ENCODE results near the gene CRYBG2. TPM values are rescaled to one million over a fixed set of nuclear protein-coding genes. Genes with fewer than 3 reads are reported as not detected.
"Not testable (repeated sequence)": the region's sequence is repeated elsewhere in the genome, so short reads cannot be mapped to it uniquely, and the experiment has no call there.

The CRYBG2 gene
- total RNA-seq, 2 experiments from 2014 or later = 4.9 to 5.1 TPM

DNA sequence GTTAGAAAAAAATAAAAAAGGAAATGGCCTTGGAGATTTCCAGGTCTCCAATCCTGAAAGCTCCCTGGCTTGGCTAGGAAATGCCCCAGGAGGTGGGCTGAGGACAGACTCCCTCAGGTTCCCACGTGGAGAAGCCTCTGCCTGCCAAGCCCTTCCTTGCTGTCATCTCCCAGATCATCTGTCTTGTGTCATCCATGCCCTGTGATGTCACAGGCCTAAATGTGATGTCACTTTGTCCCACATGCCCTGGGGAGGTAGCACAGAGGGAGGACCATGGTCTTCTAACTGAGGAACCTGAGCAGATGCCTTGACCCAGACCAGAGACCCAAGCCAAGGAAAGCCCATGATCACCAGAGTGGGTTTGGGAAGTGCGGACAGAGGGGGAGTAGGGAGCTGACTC lies 20.4 kb upstream of the CRYBG2 start:
- not testable (repeated sequence) for H3K36me3 Mint-ChIP-seq, H3K9me3 Mint-ChIP-seq, H3K27me3 Mint-ChIP-seq, H3K4me3 Mint-ChIP-seq, DNase-seq
- H3K27ac Mint-ChIP-seq = peak overlapping the region; percentile 84
- peaks cover 76% of the 10 kb centered on the region for H3K4me1 Mint-ChIP-seq

GRCh38 chr1:26373789-26374188 lies 19.9 kb upstream of the CRYBG2 start:
- Mint-ChIP-seq H3K36me3 (peaks cover 9% of the 10 kb centered on the region), H3K27ac (peak overlapping the region; percentile 84), H3K27me3 (no peaks in the 10 kb centered on the region), H3K9me3 (peaks cover 7% of the 10 kb centered on the region), H3K4me3 (peak overlapping the region; percentile 9), H3K4me1 (peaks cover 72% of the 10 kb centered on the region)
- DNase-seq = no peak

DNA sequence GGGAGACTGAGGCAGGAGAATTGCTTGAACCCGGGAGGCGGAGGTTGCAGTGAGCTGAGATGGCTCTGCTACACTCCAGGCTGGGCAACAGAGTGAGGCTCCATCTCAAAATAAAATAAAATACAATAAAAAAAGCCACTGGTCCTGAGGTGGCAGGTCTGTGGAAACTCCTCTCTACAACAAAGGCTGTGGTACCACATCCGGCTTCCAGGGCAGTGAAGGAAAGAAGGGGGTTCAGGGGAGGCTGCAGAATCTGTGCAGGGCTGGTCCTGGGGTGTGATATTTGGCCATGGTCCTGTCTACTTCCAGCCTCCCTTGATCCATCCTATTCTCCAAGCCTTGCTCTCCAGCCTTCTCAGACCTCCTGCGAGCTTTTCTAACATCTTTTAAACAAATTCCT lies 19.4 kb upstream of the CRYBG2 start:
- Mint-ChIP-seq H3K9me3 (peaks cover 5% of the 10 kb centered on the region), H3K4me1 (peaks cover 67% of the 10 kb centered on the region), H3K4me3 (peak overlapping the region; percentile 9), H3K27me3 (no peaks in the 10 kb centered on the region), H3K27ac (peak overlapping the region; percentile 84), H3K36me3 (peaks cover 5% of the 10 kb centered on the region)
- peak; percentile 51 for DNase-seq

DNA sequence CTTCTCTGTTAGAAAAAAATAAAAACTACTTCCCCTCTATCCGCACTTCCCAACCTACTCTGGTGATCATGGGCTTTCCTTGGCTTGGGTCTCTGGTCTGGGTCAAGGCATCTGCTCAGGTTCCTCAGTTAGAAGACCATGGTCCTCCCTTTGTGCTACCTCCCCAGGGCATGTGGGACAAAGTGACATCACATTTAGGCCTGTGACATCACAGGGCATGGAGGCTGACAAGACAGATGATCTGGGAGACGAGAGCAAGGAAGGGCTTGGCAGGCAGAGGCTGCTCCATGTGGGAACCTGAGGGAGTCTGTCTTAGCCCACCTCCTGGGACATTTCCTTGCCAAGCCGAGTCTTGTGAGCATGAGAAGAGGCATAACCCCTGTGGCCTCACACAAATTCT lies 18.7 kb upstream of the CRYBG2 start, which contains the start of gene ZNF683:
Gene ZNF683 (minus strand): TSS at position 140 of the 400 bp plus-strand sequence. CDS start 4,179 bp downstream, outside the sequence.
- not testable (repeated sequence) for H3K9me3 Mint-ChIP-seq, H3K27me3 Mint-ChIP-seq
- H3K27ac Mint-ChIP-seq = peak within 1 kb of the TSS; percentile 84

DNA sequence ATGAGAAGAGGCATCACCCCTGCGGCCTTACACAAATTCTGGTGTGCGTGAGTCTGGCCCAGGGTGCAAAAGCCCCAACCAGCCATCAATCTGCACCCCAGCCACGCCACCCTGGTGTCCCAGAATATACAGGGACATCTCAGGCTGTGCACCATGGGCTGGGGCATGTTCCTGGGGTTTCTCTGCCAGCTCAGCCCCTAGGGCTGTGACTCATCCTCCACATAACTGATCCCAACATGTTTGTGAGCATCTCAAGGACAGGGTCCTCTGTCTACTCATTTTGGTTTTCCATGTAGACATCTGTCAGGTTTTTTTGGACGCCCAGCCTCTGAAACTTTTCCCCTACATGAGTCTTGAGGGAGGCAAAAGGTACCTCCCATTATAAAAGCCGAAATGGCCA lies 18.1 kb upstream of the CRYBG2 start:
- Mint-ChIP-seq H3K4me1 (peaks cover 57% of the 10 kb centered on the region), H3K9me3 (peaks cover 5% of the 10 kb centered on the region), H3K27ac (no peak overlapping the region), H3K4me3 (no peak overlapping the region), H3K27me3 (no peaks in the 10 kb centered on the region), H3K36me3 (peaks cover 5% of the 10 kb centered on the region)
- DNase-seq = no peak

More for the DNA sequence above, 18.7 kb upstream of the CRYBG2 start, which contains the start of gene ZNF683:
- Mint-ChIP-seq H3K4me1 (peaks cover 61% of the 10 kb centered on the region), H3K4me3 (peak within 1 kb of the TSS; percentile 9)
- H3K36me3 Mint-ChIP-seq, DNase-seq: not testable (repeated sequence)

DNA sequence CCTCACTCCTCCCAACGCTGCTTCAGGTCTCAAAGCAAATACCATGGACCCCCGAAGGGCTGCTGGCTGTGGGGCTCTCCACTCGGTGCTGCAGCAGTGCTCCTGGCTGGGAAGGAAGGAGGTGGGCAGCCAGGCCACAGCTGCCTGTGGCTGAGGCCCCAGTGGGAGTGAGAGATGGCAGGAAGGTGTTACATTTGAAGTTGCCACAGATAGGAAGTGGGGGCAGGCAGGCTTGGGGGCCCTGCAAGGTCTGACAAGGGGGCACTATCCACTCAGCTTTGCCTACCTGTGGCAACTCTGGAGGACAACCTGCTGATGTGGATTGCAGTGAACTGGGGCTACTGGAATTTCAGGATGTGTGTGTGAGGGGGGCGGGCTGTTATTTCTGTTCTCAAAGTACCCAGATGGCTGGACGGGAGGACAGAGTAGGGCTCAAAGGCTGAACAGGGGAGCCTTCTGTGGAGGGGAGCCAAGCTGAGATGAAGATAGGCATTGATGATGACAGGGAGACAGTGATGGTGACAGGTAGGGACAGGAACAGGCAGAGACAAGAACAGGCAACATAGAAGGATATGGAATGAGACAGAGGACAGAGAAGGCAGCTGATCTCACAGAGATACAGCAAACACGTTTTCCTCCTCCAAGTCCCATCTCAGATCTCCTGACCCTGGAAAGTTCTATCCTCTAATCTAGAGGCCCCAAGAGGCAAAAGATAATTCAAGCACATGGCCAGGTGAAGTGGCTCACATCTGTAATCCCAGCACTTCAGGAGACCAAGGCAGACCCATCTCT lies 16.9 kb upstream of the CRYBG2 start:
- DNase-seq = no peak
- Mint-ChIP-seq H3K27ac (peak overlapping the region; percentile 34), H3K4me1 (peaks cover 48% of the 10 kb centered on the region), H3K4me3 (no peak overlapping the region), H3K27me3 (no peaks in the 10 kb centered on the region), H3K36me3 (peaks cover 5% of the 10 kb centered on the region), H3K9me3 (peaks cover 5% of the 10 kb centered on the region)

DNA sequence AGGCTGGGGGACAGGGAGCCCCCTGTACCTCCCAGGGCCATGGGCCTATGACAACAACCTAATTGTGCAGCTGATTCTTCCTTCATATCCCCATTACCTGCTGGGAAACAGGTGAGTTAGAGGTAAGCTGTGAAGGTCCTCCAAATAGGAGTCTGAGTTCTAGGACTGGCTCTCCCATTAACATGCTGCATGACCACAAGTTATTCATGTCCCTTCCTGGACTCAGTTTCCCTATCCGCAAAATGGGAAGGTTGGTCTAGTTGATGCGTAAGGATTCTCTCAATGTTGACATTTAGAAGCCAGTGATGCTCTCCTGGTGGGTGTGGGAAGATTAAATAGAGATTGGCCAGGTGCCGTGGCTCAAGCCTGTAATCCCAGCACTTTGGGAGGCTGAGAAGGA lies 14.6 kb upstream of the CRYBG2 start:
- peaks cover 38% of the 10 kb centered on the region for H3K4me1 Mint-ChIP-seq
- no peaks in the 10 kb centered on the region for H3K27me3 Mint-ChIP-seq
- H3K36me3 Mint-ChIP-seq = peaks cover 5% of the 10 kb centered on the region
- H3K4me3 Mint-ChIP-seq = no peak overlapping the region
- no peak overlapping the region for H3K27ac Mint-ChIP-seq
- no peak for DNase-seq
- H3K9me3 Mint-ChIP-seq = peaks cover 5% of the 10 kb centered on the region

GRCh38 chr1:26368006-26368405 lies 14.1 kb upstream of the CRYBG2 start:
- Mint-ChIP-seq H3K36me3 (peaks cover 5% of the 10 kb centered on the region), H3K4me3 (no peak overlapping the region), H3K4me1 (peaks cover 36% of the 10 kb centered on the region), H3K27ac (no peak overlapping the region), H3K9me3 (peaks cover 5% of the 10 kb centered on the region), H3K27me3 (no peaks in the 10 kb centered on the region)
- no peak for DNase-seq

DNA sequence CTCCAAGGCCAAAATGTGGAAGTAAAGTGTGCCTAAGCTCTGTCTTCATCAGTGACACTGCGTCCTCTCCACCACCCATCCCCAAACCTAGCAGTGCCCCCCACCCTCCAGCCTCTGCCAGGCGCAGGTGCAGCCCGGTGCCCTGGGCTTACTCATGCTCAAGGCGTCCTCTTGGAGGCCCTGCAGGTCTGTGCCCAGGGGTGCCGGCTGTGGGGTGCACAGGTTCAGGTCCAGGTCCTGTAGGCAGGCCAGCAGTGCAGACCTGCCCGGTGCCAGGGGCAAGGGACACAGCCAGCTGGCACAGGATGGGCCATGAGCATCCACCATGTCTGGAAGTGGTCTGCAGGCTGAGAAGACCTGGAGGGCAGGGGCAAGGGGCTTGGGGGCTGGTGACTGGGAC lies 13.5 kb upstream of the CRYBG2 start:
- H3K4me1 Mint-ChIP-seq = peaks cover 30% of the 10 kb centered on the region
- no peaks in the 10 kb centered on the region for H3K27me3 Mint-ChIP-seq
- no peak overlapping the region for H3K4me3 Mint-ChIP-seq
- H3K9me3 Mint-ChIP-seq = peaks cover 5% of the 10 kb centered on the region
- H3K36me3 Mint-ChIP-seq = peaks cover 5% of the 10 kb centered on the region
- H3K27ac Mint-ChIP-seq = no peak overlapping the region
- DNase-seq = no peak

- no peak overlapping the region for H3K27ac Mint-ChIP-seq
- no peaks in the 10 kb centered on the region for H3K36me3 Mint-ChIP-seq
Measured at GRCh38 chr1:26364956-26365355, 11.0 kb upstream of the CRYBG2 start.

GRCh38 chr1:26363549-26364448 lies 9.9 kb upstream of the CRYBG2 start:
- peaks cover 27% of the 10 kb centered on the region for H3K4me1 Mint-ChIP-seq
- DNase-seq = peak; percentile 84
- no peaks in the 10 kb centered on the region for H3K36me3 Mint-ChIP-seq
- no peak overlapping the region for H3K27ac Mint-ChIP-seq
- H3K9me3 Mint-ChIP-seq = no peaks in the 10 kb centered on the region
- no peak overlapping the region for H3K4me3 Mint-ChIP-seq
- H3K27me3 Mint-ChIP-seq = peaks cover 16% of the 10 kb centered on the region

More at GRCh38 chr1:26364956-26365355, 11.0 kb upstream of the CRYBG2 start:
- no peak for DNase-seq
- Mint-ChIP-seq H3K4me3 (no peak overlapping the region), H3K9me3 (no peaks in the 10 kb centered on the region), H3K27me3 (peaks cover 16% of the 10 kb centered on the region), H3K4me1 (peaks cover 25% of the 10 kb centered on the region)

GRCh38 chr1:26362331-26362730 lies 8.4 kb upstream of the CRYBG2 start:
- H3K27me3 Mint-ChIP-seq = peaks cover 16% of the 10 kb centered on the region
- H3K9me3 Mint-ChIP-seq = no peaks in the 10 kb centered on the region
- no peak overlapping the region for H3K4me3 Mint-ChIP-seq
- H3K27ac Mint-ChIP-seq = no peak overlapping the region
- DNase-seq = no peak
- H3K4me1 Mint-ChIP-seq = peaks cover 31% of the 10 kb centered on the region
- no peaks in the 10 kb centered on the region for H3K36me3 Mint-ChIP-seq

- H3K4me3 Mint-ChIP-seq = no peak overlapping the region
Measured at GRCh38 chr1:26361605-26362122, 7.7 kb upstream of the CRYBG2 start.

GRCh38 chr1:26360807-26361604 lies 7.1 kb upstream of the CRYBG2 start:
- Mint-ChIP-seq H3K4me1 (peaks cover 31% of the 10 kb centered on the region), H3K27me3 (peaks cover 16% of the 10 kb centered on the region), H3K9me3 (no peaks in the 10 kb centered on the region), H3K27ac (no peak overlapping the region), H3K36me3 (no peaks in the 10 kb centered on the region), H3K4me3 (peak overlapping the region; percentile 60)
- no peak for DNase-seq

More at GRCh38 chr1:26361605-26362122, 7.7 kb upstream of the CRYBG2 start:
- no peak for DNase-seq
- Mint-ChIP-seq H3K36me3 (no peaks in the 10 kb centered on the region), H3K9me3 (no peaks in the 10 kb centered on the region), H3K27me3 (peaks cover 16% of the 10 kb centered on the region), H3K4me1 (peaks cover 31% of the 10 kb centered on the region), H3K27ac (no peak overlapping the region)
